Type B pancreatic cell (in vitro differentiated cells): Measurements from ENCODE around the gene SIPA1L3. TPM values are rescaled to one million over a fixed set of nuclear protein-coding genes. Genes with fewer than 3 reads are reported as not detected.

Experiments
- DNase-seq: peaks from one replicate; pipeline ENCODE4 v3.0.0; 2021; ENCODE audit warnings: mixed read lengths; ENCODE audit not compliant: unreplicated experiment; ENCODE audit errors: extremely low spot score
- H3K27ac Mint-ChIP-seq: 2 replicates; pipeline ENCODE4 v1.8.0; 2021; ENCODE audit warnings: mild to moderate bottlenecking, mixed read lengths
- H3K27me3 Mint-ChIP-seq: 2 replicates; pipeline ENCODE4 v1.8.0; 2021; ENCODE audit warnings: mixed read lengths
- H3K36me3 Mint-ChIP-seq: 2 replicates; pipeline ENCODE4 v1.8.0; 2021; ENCODE audit warnings: mixed read lengths
- H3K4me1 Mint-ChIP-seq: one replicate; pipeline ENCODE4 v1.8.0; 2021; ENCODE audit warnings: mixed read lengths; ENCODE audit not compliant: unreplicated experiment
- H3K4me3 Mint-ChIP-seq: 2 replicates; pipeline ENCODE4 v1.8.0; 2021; ENCODE audit warnings: mild to moderate bottlenecking, mixed read lengths
- H3K9me3 Mint-ChIP-seq: 2 replicates; pipeline ENCODE4 v1.8.0; 2021; ENCODE audit warnings: mixed read lengths
- total RNA-seq: library from RNA; stranded (reverse); gene quantifications from 2 replicates; pipeline ENCODE4 v1.2.1, GENCODE V29; 2021; ENCODE audit warnings: low replicate concordance
- TF ChIP-seq, protein P1 (sequence below): fragments of 200-600 bp; sonication (generic); conservative IDR thresholded peaks from 2 replicates; pipeline ENCODE4 v1.5.0; 2021; ENCODE audit warnings: antibody characterized with exemption, mild to moderate bottlenecking

Gene SIPA1L3
- total RNA-seq, 1 donor from 2014 or later, result 53.7 TPM

DNA sequence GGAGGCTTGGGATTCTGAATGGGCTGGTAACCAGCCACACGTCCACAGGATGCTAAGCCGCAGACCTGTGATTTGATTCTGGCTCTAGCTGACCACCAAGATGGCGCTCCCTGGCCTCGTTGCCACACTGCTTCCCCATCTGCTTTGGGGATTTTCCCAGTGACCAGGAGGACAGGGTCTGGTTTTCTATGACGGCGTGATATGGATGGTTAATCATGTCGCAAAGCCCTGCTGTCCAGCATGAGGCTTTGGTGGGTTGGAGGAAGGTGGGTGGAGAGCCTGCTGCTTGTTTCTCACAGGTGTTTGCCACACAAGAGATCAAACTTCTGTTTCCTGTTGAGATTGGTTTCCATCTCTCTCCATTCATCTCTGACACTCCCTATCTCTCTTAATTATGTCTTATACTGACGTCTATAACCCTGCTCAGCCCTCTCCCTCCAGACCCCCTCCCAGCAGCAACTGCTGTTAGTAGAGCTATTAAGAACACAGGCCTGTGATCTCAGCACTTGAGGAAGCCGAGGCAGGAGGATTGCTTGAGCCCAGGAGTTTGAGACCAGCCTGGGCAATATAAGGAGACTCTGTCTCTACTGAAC is 102.7 kb downstream of the SIPA1L3 start:
- H3K27ac Mint-ChIP-seq, result peak overlapping the region; percentile 50
- H3K27me3 Mint-ChIP-seq, result no peaks in the 10 kb centered on the region
- TF ChIP-seq, protein P1, sequence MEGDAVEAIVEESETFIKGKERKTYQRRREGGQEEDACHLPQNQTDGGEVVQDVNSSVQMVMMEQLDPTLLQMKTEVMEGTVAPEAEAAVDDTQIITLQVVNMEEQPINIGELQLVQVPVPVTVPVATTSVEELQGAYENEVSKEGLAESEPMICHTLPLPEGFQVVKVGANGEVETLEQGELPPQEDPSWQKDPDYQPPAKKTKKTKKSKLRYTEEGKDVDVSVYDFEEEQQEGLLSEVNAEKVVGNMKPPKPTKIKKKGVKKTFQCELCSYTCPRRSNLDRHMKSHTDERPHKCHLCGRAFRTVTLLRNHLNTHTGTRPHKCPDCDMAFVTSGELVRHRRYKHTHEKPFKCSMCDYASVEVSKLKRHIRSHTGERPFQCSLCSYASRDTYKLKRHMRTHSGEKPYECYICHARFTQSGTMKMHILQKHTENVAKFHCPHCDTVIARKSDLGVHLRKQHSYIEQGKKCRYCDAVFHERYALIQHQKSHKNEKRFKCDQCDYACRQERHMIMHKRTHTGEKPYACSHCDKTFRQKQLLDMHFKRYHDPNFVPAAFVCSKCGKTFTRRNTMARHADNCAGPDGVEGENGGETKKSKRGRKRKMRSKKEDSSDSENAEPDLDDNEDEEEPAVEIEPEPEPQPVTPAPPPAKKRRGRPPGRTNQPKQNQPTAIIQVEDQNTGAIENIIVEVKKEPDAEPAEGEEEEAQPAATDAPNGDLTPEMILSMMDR, result no peak
- H3K4me1 Mint-ChIP-seq, result peaks cover 22% of the 10 kb centered on the region
- H3K36me3 Mint-ChIP-seq, result peaks cover 9% of the 10 kb centered on the region
- no peaks in the 10 kb centered on the region for H3K9me3 Mint-ChIP-seq
- no peak overlapping the region for H3K4me3 Mint-ChIP-seq
- DNase-seq, result no peak

DNA sequence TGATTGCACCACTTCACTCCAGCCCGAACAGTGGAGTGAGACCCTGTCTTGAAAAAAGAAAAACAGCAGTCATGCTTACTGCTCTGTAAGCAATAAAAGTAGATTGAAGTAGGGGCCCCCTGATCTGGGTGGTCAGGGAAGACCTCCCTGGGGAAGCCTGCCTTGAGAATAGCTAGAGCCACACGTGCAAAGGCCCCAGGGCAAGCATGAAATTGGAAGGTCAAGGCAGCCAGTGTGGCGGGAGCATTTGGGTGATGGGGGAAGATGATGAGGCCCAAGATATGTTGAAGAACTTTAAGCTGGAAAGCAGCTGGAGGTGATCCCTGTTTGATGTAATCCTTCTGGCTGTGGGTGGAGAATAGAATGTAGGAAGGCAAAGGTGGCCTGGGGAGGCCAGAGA is 104.4 kb downstream of the SIPA1L3 start:
- H3K4me3 Mint-ChIP-seq, result no peak overlapping the region

DNA sequence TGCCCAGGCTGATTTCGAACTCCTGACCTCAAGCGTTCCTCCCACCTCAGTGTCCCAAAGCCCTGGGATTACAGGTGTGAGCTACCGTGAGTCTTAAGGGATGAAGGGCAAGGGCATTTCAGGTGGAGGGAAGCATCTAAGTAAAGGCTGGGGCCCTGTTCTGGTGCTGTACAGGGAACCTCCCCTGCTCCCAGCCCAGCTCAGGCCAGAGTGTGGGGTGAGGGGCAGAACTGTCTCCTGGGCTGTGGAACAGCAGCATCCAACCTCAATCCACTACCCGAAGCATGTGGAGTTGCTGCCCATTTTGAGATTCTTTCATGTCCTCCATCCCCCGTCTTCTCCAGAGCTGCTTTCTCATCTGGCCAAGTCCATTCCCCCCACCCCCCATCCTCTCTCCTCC is 105.3 kb downstream of the SIPA1L3 start:
- Mint-ChIP-seq H3K36me3 (peaks cover 12% of the 10 kb centered on the region), H3K27ac (no peak overlapping the region), H3K4me3 (no peak overlapping the region), H3K9me3 (no peaks in the 10 kb centered on the region), H3K27me3 (no peaks in the 10 kb centered on the region), H3K4me1 (peaks cover 24% of the 10 kb centered on the region)
- TF ChIP-seq, protein P1, result no peak
- DNase-seq, result no peak

More for the DNA sequence above, 104.4 kb downstream of the SIPA1L3 start:
- peak overlapping the region; percentile 29 for H3K27ac Mint-ChIP-seq
- no peaks in the 10 kb centered on the region for H3K9me3 Mint-ChIP-seq
- no peaks in the 10 kb centered on the region for H3K27me3 Mint-ChIP-seq
- H3K36me3 Mint-ChIP-seq, result peaks cover 12% of the 10 kb centered on the region
- TF ChIP-seq, protein P1, result no peak
- no peak for DNase-seq
- peaks cover 25% of the 10 kb centered on the region for H3K4me1 Mint-ChIP-seq

DNA sequence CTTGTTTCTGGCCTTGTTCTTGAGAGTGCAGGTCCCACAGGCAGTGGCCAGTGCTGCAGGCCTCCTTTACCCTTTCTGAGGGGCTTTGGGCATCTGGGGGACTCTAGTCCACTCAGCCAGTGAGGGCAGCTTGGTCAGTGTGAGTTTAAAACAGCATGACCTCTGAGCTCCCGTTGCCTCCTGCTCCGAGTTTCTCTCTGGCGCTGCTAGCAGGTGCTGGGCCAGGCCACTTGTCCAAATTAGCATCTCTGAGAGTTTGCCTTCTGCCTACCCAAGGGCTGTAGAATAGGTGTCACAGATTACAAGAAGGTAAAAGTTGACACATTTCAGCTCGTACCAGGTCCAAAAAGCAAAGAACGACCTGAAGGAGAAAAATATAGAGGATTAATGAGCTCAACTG is 105.9 kb downstream of the SIPA1L3 start:
- TF ChIP-seq, protein P1, result no peak
- no peak overlapping the region for H3K27ac Mint-ChIP-seq
- H3K4me3 Mint-ChIP-seq, result no peak overlapping the region
- H3K36me3 Mint-ChIP-seq, result peaks cover 8% of the 10 kb centered on the region
- no peaks in the 10 kb centered on the region for H3K9me3 Mint-ChIP-seq
- H3K4me1 Mint-ChIP-seq, result peaks cover 19% of the 10 kb centered on the region
- H3K27me3 Mint-ChIP-seq, result no peaks in the 10 kb centered on the region
- DNase-seq, result no peak

DNA sequence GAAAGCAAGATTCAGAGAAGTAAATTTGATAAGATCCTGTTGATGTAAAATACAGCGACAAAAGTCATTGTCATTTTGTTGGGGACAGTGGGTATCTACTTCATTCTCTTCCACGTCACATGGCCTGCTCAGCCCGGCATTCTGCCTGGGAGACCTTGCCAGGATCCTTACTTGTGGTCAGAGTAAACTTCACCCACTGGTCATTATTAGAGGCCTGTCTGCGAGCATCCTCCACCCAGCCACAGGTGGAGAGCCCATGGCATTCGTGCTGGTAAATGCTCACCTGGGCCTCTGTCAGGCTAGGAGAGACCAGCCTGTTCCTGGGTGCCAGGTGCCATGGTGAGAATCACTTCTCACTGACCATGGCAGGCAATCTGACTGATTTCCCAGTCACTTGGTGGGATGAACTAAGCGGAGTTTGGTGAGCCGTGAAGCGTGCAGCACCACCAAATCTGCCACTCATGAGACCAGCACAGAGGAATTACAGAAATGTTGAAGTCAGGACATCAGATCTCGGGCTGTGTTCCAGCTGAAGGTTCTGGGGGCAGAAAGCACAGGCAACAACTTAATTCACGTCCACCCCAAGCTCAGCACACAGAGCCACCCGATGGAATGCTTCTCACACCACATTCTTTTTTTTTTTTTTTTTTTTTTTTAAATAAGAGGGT is 107.0 kb downstream of the SIPA1L3 start:
- Mint-ChIP-seq H3K27ac (no peak overlapping the region), H3K9me3 (no peaks in the 10 kb centered on the region), H3K4me3 (no peak overlapping the region), H3K4me1 (peaks cover 18% of the 10 kb centered on the region), H3K36me3 (peaks cover 8% of the 10 kb centered on the region), H3K27me3 (no peaks in the 10 kb centered on the region)
- DNase-seq, result no peak
- TF ChIP-seq, protein P1, result no peak
